NCI-H146 (cell line): ENCODE measurements around the gene SLC37A1.

ENCODE experiments used
- DNase-seq: peaks from one replicate; lab custom pipeline; 2025; lab: John Stamatoyannopoulos, UW

Gene SLC37A1

GRCh38 chr21:42479582-42479981 lies 34.1 kb upstream of the SLC37A1 start:
- DNase-seq = no peak

- DNase-seq = no peak
Observed at GRCh38 chr21:42480736-42481135, 32.9 kb upstream of the SLC37A1 start.

- DNase-seq = no peak
Observed at GRCh38 chr21:42481169-42481568, 32.5 kb upstream of the SLC37A1 start.

- no peak for DNase-seq
Observed at GRCh38 chr21:42484966-42485365, 28.7 kb upstream of the SLC37A1 start.

- no peak for DNase-seq
Observed at GRCh38 chr21:42486072-42486471, 27.6 kb upstream of the SLC37A1 start.

- no peak for DNase-seq
Observed at GRCh38 chr21:42486531-42486930, 27.1 kb upstream of the SLC37A1 start.

- no peak for DNase-seq
Observed at GRCh38 chr21:42489006-42489563, 24.6 kb upstream of the SLC37A1 start.

- no peak for DNase-seq
Observed at GRCh38 chr21:42489991-42490390, 23.7 kb upstream of the SLC37A1 start.

- no peak for DNase-seq
Observed at GRCh38 chr21:42490720-42491119, 22.9 kb upstream of the SLC37A1 start.

GRCh38 chr21:42491328-42491727 lies 22.3 kb upstream of the SLC37A1 start:
- no peak for DNase-seq

- DNase-seq = no peak
Observed at GRCh38 chr21:42492201-42492600, 21.5 kb upstream of the SLC37A1 start.

GRCh38 chr21:42493109-42494060 lies 20.3 kb upstream of the SLC37A1 start:
- DNase-seq = no peak

GRCh38 chr21:42495027-42495426 lies 18.6 kb upstream of the SLC37A1 start:
- DNase-seq = no peak

GRCh38 chr21:42495765-42496119 lies 17.9 kb upstream of the SLC37A1 start:
- peak; percentile 44 for DNase-seq

GRCh38 chr21:42496120-42496838 lies 17.4 kb upstream of the SLC37A1 start, which contains the start of gene RSPH1:
RSPH1 (minus strand) TSS chr21:42496224; CDS start chr21:42496186, 38 bp downstream.
- DNase-seq = peak; percentile 98

GRCh38 chr21:42496839-42497202 lies 16.8 kb upstream of the SLC37A1 start:
- DNase-seq = peak; percentile 49

GRCh38 chr21:42498012-42498411 lies 15.6 kb upstream of the SLC37A1 start:
- no peak for DNase-seq

- DNase-seq = no peak
Observed at GRCh38 chr21:42499444-42500112, 14.1 kb upstream of the SLC37A1 start.

- no peak for DNase-seq
Observed at GRCh38 chr21:42500225-42500624, 13.4 kb upstream of the SLC37A1 start.

GRCh38 chr21:42500736-42501135 lies 12.9 kb upstream of the SLC37A1 start:
- no peak for DNase-seq

GRCh38 chr21:42503711-42504110 lies 9.9 kb upstream of the SLC37A1 start:
- no peak for DNase-seq

- no peak for DNase-seq
Observed at GRCh38 chr21:42505090-42505726, 8.4 kb upstream of the SLC37A1 start.
